ENCODE measurements around the gene SEPTIN12.

DNA sequence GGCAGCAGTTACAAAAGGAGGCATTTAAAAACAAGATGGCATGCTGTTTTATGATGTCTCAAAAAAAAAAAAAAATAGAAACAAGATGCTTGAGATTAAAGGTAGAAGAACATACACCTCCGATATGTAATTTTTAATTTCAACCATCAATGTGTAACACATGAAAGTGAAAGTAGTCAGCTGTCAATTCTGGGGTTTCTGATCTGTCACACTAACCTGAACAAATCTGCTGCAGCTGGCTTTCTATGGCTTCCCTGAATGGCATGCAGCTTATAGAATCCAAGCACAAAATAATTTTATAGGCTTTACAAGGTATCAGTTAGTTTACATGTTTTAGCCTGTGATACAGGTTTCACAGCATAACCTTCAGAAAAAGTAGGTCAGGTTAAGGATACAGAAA, 45.4 kb upstream of the SEPTIN12 start:
- TF ChIP-seq POLR2A (IDR thresholded peaks at IDR 0.05; ENCODE audit: low read length) (no peak), GATA1 (IDR thresholded peaks at IDR 0.05; ENCODE audit: low read depth, low read length) (no peak)

All from erythroblast (primary cell).